GM12878 (cell line): ENCODE measurements around the gene COX6B2. TPM values are rescaled to one million over a fixed set of nuclear protein-coding genes. Genes with fewer than 3 reads are reported as not detected.
A peak's percentile ranks its signal among the peaks of the same experiment; 100 is the strongest.

Experiments
- ATAC-seq: fragments of 200-7000 bp; cut with Tn5 transposase; 3 replicates; pipeline ENCODE4 v1.9.1; 2020; ENCODE audit warnings: mild to moderate bottlenecking, moderate library complexity
- BruUV-seq: library from RNA; stranded (reverse); fragments of 400-500 nt; replicated peaks from 2 replicates; lab custom pipeline; 2021; lab: Mats Ljungman, UMichigan
- CTCF ChIA-PET: fragments of 300-600 bp; sonication (Branson Sonifier 250); formaldehyde crosslinking; extraction: SDS; loops from one replicate; lab custom pipeline; 2021; ENCODE audit warnings: inconsistent platforms; lab: Yijun Ruan, JAX
- POLR2A ChIA-PET: fragments of 350-600 bp; formaldehyde crosslinking; extraction: SDS; loops from one replicate; lab custom pipeline; 2021; ENCODE audit warnings: inconsistent platforms; lab: Charles Lee
- RAD21 ChIA-PET: fragments of 300-600 bp; sonication (Branson Sonifier 250); formaldehyde crosslinking; loops from one replicate; lab custom pipeline; 2023; ENCODE audit warnings: antibody characterized with exemption; ENCODE audit not compliant: unreplicated experiment; lab: Charles Lee
- SMC1A ChIA-PET: fragments of 300-600 bp; sonication (Branson Sonifier 250); formaldehyde crosslinking; loops from one replicate; lab custom pipeline; 2023; ENCODE audit not compliant: unreplicated experiment, uncharacterized antibody; lab: Charles Lee
- DNase-seq: peaks from one replicate; pipeline ENCODE4 v3.0.0-alpha.2; 2011; ENCODE audit warnings: low read depth, low spot score
- FAIRE-seq: peaks from 3 replicates; lab custom pipeline; 2011; peaks lifted over from hg19 to GRCh38; lab: Jason Lieb, UNC
- H2AFZ ChIP-seq: 2 replicates; pipeline ENCODE4 v1.6.0; 2011; ENCODE audit warnings: low read depth, low read length, control low read depth; ENCODE audit not compliant: control insufficient read depth
- H3K27ac ChIP-seq: 2 replicates; pipeline ENCODE4 v1.5.1; 2011; ENCODE audit warnings: control low read depth; ENCODE audit not compliant: control insufficient read depth, insufficient read depth
- H3K27me3 ChIP-seq, 2 experiments: replicated peaks in 1 of 2; 2 replicates each; pipeline versions ENCODE4 v1.6.0 to v1.6.1; 2011; ENCODE audit warnings: low read length in 1 of 2; ENCODE audit not compliant: control insufficient read depth in 2 of 2, insufficient read depth in 2 of 2
- H3K36me3 ChIP-seq, 2 experiments: 2 replicates each; pipeline ENCODE4 v1.5.1; 2011; ENCODE audit warnings: low read length in 1 of 2; ENCODE audit not compliant: control insufficient read depth in 2 of 2, insufficient read depth in 2 of 2
- H3K4me1 ChIP-seq: 2 replicates; pipeline ENCODE4 v1.6.1; 2011; ENCODE audit warnings: mild to moderate bottlenecking, low read length, moderate library complexity, mixed read lengths; ENCODE audit not compliant: control insufficient read depth, insufficient read depth
- H3K4me2 ChIP-seq: 2 replicates; pipeline ENCODE4 v1.6.0; 2011; ENCODE audit warnings: control low read depth; ENCODE audit not compliant: control insufficient read depth, insufficient read depth
- H3K4me3 ChIP-seq: fragments of 200-600 bp; sonication (generic); 2 replicates; pipeline ENCODE4 v1.5.1; 2016
- H3K79me2 ChIP-seq: 2 replicates; pipeline ENCODE4 v1.6.0; 2011; ENCODE audit warnings: low read length; ENCODE audit not compliant: control insufficient read depth, insufficient read depth
- H3K9ac ChIP-seq: 2 replicates; pipeline ENCODE4 v1.8.0; 2011; ENCODE audit warnings: low read length, control low read depth, mixed read lengths; ENCODE audit not compliant: control insufficient read depth, insufficient read depth
- H3K9me3 ChIP-seq: replicated peaks from 3 replicates; pipeline ENCODE4 v1.5.1; 2011; ENCODE audit warnings: mild to moderate bottlenecking, low read length; ENCODE audit not compliant: control insufficient read depth, insufficient read depth
- H4K20me1 ChIP-seq: 2 replicates; pipeline ENCODE4 v1.6.0; 2011; ENCODE audit not compliant: control insufficient read depth, insufficient read depth
- ASH2L ChIP-seq: fragments of 300-600, 200-600 bp; sonication (generic); IDR thresholded peaks from 2 replicates; pipeline ENCODE4 v1.6.1; 2017; ENCODE audit warnings: low read depth, mild to moderate bottlenecking, borderline replicate concordance
- DPF2 ChIP-seq: fragments of 450-650 bp; IDR thresholded peaks from 2 replicates; pipeline ENCODE4 v1.6.1; 2017; ENCODE audit warnings: mild to moderate bottlenecking
- HCFC1 ChIP-seq: fragments of 150-350 bp; IDR thresholded peaks from 2 replicates; pipeline ENCODE4 v1.6.1; 2014; ENCODE audit warnings: low read length
- IKZF1 ChIP-seq: fragments of 450-650 bp; conservative IDR thresholded peaks from 2 replicates; pipeline ENCODE4 v1.6.1; 2017; ENCODE audit warnings: antibody characterized with exemption, mild to moderate bottlenecking
- JUND ChIP-seq: IDR thresholded peaks from 2 replicates; pipeline ENCODE4 v1.6.1; 2012; ENCODE audit warnings: low read depth, mild to moderate bottlenecking, low read length, improper control_type of control experiment, moderate library complexity
- PML ChIP-seq: IDR thresholded peaks from 2 replicates; pipeline ENCODE4 v1.6.1; 2012; ENCODE audit warnings: low read length, inconsistent platforms
- RAD21 ChIP-seq: IDR thresholded peaks from 2 replicates; pipeline ENCODE4 v1.6.1; 2011; ENCODE audit warnings: mild to moderate bottlenecking, low read depth, low read length, moderate library complexity; ENCODE audit not compliant: insufficient read depth
- RB1 ChIP-seq: fragments of 450-650 bp; formaldehyde crosslinking; IDR thresholded peaks from 2 replicates; pipeline ENCODE4 v1.6.1; 2017; ENCODE audit warnings: mild to moderate bottlenecking, borderline replicate concordance
- RFX5 ChIP-seq: IDR thresholded peaks from 2 replicates; pipeline ENCODE4 v1.6.1; 2011; ENCODE audit warnings: low read depth, low read length, improper control_type of control experiment
- SIX5 ChIP-seq: IDR thresholded peaks from 2 replicates; pipeline ENCODE4 v1.6.1; 2011; ENCODE audit warnings: mild to moderate bottlenecking, low read depth, low read length, moderate library complexity; ENCODE audit not compliant: severe bottlenecking
- SP1 ChIP-seq: IDR thresholded peaks from one replicate; pipeline ENCODE4 v1.6.1; 2011; ENCODE audit warnings: low read depth, low read length
- WGBS: methylation state at CpG from one replicate; pipeline ENCODE4 v1.1.6; 2016; ENCODE audit warnings: low lambda C conversion rate; ENCODE audit not compliant: insufficient replicate concordance, insufficient coverage; ENCODE audit errors: missing lambda C conversion rate; 5-methylcytosine and 5-hydroxymethylcytosine counted together
- in situ Hi-C: fragments of 300-500 bp; cut with MboI; formaldehyde crosslinking; loops from 9 replicates; pipeline ENCODE4 v1.14.3; 2018; ENCODE audit warnings: mixed read lengths
- intact Hi-C: fragments of 100-400 bp; cut with micrococcal nuclease; formaldehyde crosslinking; loops from one replicate; pipeline ENCODE4 v1.14.2; 2022; ENCODE audit not compliant: unreplicated experiment
- polyA plus RNA-seq, 11 experiments: library from polyadenylated mRNA; depleted of rRNA in 4 of 11; unstranded in 6 of 11; stranded (reverse) in 5 of 11; fragments of >200 nt; fragmentation: Nextera tagmentation in 4 of 11; fragmentation: Illumina TruSeq in 1 of 11; extraction: Ambion mirVana in 4 of 11; extraction: Trizol in 1 of 11; gene quantifications; 1 replicate in 1 of 11; 2 replicates in 10 of 11; pipeline versions ENCODE4 v1.2.1 to v1.2.3, GENCODE V29; 2011 to 2016; ENCODE audit warnings: inconsistent platforms in 2 of 11, missing spikeins in 2 of 11, low read depth in 1 of 11
- total RNA-seq, 4 experiments: library from RNA; depleted of rRNA in 3 of 4; stranded (reverse); fragments of >200 nt in 3 of 4; fragmentation: Illumina TruSeq in 1 of 4; extraction: Trizol in 1 of 4; gene quantifications; 2 replicates each; pipeline versions ENCODE4 v1.2.1 to v1.2.3, GENCODE V29; 2013 to 2021
- TF ChIP-seq, protein P1 (sequence below): fragments of 450-650 bp; IDR thresholded peaks from 2 replicates; pipeline ENCODE4 v1.6.1; 2016; ENCODE audit warnings: mild to moderate bottlenecking
- TF ChIP-seq, protein P2 (sequence below): fragments of 450-650 bp; IDR thresholded peaks from 2 replicates; pipeline ENCODE4 v1.6.1; 2014; ENCODE audit warnings: mild to moderate bottlenecking
- TF ChIP-seq, protein P3 (sequence below): IDR thresholded peaks from 2 replicates; pipeline ENCODE4 v1.6.1; 2011; ENCODE audit warnings: low read depth, low read length, improper control_type of control experiment, borderline replicate concordance
- TF ChIP-seq, protein P4 (sequence below): fragments of 450-650 bp; conservative IDR thresholded peaks from 2 replicates; pipeline ENCODE4 v1.6.1; 2017; ENCODE audit warnings: mild to moderate bottlenecking, moderate library complexity
- TF ChIP-seq, protein P5 (sequence below): IDR thresholded peaks from 2 replicates; pipeline ENCODE4 v1.6.1; 2011; ENCODE audit warnings: low read depth, mild to moderate bottlenecking, low read length, moderate library complexity, borderline replicate concordance; ENCODE audit errors: extremely low read depth

The COX6B2 gene
- total and polyA plus RNA-seq, 10 of the 15 experiments (the other 5 are each of a cell fraction or from before 2014, with no cell fraction given), result 0.05 to 0.08 (median 0.07) TPM; not detected in 6

DNA sequence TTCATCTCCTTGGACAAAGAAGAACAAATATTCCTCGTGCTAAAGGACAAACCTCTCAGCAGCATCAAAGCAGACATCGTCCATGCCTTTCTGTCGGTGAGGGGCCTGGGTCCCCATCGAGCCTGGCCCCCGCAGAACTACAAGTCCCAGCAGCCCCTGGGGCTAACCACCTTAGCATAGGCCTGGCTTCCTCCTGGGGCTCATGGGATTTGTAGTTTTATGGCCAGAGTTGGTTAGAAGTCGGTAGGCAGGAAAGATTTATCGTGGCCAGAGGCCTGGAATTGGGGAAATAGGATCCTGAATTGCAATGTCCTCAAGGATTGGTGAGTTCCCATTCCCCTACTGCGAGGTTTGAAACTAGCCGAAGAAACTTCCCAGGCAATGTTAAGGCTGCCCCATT lies 49.0 kb downstream of the COX6B2 start (continued):
- TF ChIP-seq, protein P1, sequence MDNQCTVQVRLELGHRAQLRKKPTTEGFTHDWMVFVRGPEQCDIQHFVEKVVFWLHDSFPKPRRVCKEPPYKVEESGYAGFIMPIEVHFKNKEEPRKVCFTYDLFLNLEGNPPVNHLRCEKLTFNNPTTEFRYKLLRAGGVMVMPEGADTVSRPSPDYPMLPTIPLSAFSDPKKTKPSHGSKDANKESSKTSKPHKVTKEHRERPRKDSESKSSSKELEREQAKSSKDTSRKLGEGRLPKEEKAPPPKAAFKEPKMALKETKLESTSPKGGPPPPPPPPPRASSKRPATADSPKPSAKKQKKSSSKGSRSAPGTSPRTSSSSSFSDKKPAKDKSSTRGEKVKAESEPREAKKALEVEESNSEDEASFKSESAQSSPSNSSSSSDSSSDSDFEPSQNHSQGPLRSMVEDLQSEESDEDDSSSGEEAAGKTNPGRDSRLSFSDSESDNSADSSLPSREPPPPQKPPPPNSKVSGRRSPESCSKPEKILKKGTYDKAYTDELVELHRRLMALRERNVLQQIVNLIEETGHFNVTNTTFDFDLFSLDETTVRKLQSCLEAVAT, result peak; percentile 41; the same call in 1 of the 2 replicates
- TF ChIP-seq SP1, result no peak

DNA sequence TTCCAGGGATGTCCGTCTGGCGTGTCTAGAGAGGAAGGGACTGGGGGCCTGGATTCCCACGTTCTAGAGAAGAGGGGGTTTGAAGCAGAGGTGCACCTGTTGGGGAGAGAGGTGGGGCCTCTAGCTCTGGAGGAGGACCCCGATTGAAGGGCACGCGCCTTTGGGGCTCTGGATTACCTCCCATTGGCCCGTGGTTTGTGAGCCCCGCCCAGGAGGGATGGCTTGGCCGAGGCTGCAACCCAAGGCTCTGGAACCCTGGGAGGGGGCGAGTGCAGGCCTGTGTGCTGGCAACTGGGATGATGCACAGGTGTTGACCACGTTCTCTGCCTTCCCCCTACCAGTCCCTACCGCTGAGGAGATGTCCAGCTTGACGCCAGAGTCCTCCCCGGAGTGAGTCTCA lies 49.5 kb downstream of the COX6B2 start:
- CTCF ChIA-PET, result no interaction called here
- SMC1A ChIA-PET, result no interaction called here
- Histone ChIP-seq H3K27ac (no peak overlapping the region), H3K36me3 (no peaks in the 10 kb centered on the region), H3K27me3 (no peaks in the 10 kb centered on the region), H3K4me1 (peaks cover 3% of the 10 kb centered on the region; the same call in 1 of the 2 replicates), H3K4me2 (no peak overlapping the region), H3K9ac (no peak overlapping the region), H3K79me2 (no peaks in the 10 kb centered on the region), H2AFZ (no peak overlapping the region), H3K4me3 (no peak overlapping the region), H3K9me3 (no peaks in the 10 kb centered on the region), H4K20me1 (no peaks in the 10 kb centered on the region; the same call in 1 of the 2 replicates)
- POLR2A ChIA-PET, result interaction anchor here (0.5 kb wide), 1 partner anchor 34 kb away, joined by 6 read pairs; no protein-coding TSS in a partner anchor
- ATAC-seq, result no peak
- intact Hi-C loops, result loop anchor here (5.0 kb wide), 1 partner anchor 77 kb away; the partner anchor contains the start of gene TMEM238
- DNase-seq, result no peak
- RAD21 ChIA-PET, result no interaction called here
- FAIRE-seq, result no peak
- in situ Hi-C loops, result no loop called here
- WGBS, result 50% methylated on average over 14 of the region's 14 CpGs
- BruUV-seq, result no TSS peak
- TF ChIP-seq SIX5, result no peak
- no peak for TF ChIP-seq ASH2L
- TF ChIP-seq, protein P2, sequence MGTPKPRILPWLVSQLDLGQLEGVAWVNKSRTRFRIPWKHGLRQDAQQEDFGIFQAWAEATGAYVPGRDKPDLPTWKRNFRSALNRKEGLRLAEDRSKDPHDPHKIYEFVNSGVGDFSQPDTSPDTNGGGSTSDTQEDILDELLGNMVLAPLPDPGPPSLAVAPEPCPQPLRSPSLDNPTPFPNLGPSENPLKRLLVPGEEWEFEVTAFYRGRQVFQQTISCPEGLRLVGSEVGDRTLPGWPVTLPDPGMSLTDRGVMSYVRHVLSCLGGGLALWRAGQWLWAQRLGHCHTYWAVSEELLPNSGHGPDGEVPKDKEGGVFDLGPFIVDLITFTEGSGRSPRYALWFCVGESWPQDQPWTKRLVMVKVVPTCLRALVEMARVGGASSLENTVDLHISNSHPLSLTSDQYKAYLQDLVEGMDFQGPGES, result no peak
- TF ChIP-seq, protein P3, sequence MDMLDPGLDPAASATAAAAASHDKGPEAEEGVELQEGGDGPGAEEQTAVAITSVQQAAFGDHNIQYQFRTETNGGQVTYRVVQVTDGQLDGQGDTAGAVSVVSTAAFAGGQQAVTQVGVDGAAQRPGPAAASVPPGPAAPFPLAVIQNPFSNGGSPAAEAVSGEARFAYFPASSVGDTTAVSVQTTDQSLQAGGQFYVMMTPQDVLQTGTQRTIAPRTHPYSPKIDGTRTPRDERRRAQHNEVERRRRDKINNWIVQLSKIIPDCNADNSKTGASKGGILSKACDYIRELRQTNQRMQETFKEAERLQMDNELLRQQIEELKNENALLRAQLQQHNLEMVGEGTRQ, result no peak
- TF ChIP-seq PML, result no peak
- no peak for TF ChIP-seq RAD21
- no peak for TF ChIP-seq JUND
- TF ChIP-seq HCFC1, result no peak
- TF ChIP-seq, protein P1, result no peak
- TF ChIP-seq DPF2, result no peak
- TF ChIP-seq, protein P4, sequence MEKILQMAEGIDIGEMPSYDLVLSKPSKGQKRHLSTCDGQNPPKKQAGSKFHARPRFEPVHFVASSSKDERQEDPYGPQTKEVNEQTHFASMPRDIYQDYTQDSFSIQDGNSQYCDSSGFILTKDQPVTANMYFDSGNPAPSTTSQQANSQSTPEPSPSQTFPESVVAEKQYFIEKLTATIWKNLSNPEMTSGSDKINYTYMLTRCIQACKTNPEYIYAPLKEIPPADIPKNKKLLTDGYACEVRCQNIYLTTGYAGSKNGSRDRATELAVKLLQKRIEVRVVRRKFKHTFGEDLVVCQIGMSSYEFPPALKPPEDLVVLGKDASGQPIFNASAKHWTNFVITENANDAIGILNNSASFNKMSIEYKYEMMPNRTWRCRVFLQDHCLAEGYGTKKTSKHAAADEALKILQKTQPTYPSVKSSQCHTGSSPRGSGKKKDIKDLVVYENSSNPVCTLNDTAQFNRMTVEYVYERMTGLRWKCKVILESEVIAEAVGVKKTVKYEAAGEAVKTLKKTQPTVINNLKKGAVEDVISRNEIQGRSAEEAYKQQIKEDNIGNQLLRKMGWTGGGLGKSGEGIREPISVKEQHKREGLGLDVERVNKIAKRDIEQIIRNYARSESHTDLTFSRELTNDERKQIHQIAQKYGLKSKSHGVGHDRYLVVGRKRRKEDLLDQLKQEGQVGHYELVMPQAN, result no peak
- TF ChIP-seq, protein P5, sequence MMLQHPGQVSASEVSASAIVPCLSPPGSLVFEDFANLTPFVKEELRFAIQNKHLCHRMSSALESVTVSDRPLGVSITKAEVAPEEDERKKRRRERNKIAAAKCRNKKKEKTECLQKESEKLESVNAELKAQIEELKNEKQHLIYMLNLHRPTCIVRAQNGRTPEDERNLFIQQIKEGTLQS, result no peak
- TF ChIP-seq RFX5, result no peak
- no peak for TF ChIP-seq RB1
- TF ChIP-seq IKZF1, result no peak
